ENCODE results near the gene ENDOD1.
"Not testable (repeated sequence)": the region's sequence is repeated elsewhere in the genome, so short reads cannot be mapped to it uniquely, and the experiment has no call there.

Gene ENDOD1

GRCh38 chr11:95103701-95104100 lies 14.1 kb downstream of the ENDOD1 start:
- H3K9me3 ChIP-seq (ENCODE audit: control insufficient read depth, low read length), result no peaks in the 10 kb centered on the region
- no peak overlapping the region for H3K4me3 ChIP-seq (ENCODE audit: extremely low read depth, insufficient read depth, low read length, poor library complexity, severe bottlenecking)
- peaks cover 2% of the 10 kb centered on the region for H3K36me3 ChIP-seq (ENCODE audit: control insufficient read depth, insufficient read depth, low read length)
- H3K27ac ChIP-seq (ENCODE audit: low read depth, low read length, severe bottlenecking), result no peak overlapping the region
- H3K4me1 ChIP-seq (ENCODE audit: control insufficient read depth, insufficient read depth, low read length, poor library complexity, severe bottlenecking), result peaks cover 18% of the 10 kb centered on the region
- 88 to 97% methylated on average over 3 to 5 of the region's 5 CpGs for WGBS, 2 experiments (ENCODE audit: insufficient coverage in 2 of 2)

GRCh38 chr11:95104121-95104830 lies 14.6 kb downstream of the ENDOD1 start:
- Histone ChIP-seq H3K9me3 (ENCODE audit: control insufficient read depth, low read length) (no peaks in the 10 kb centered on the region), H3K36me3 (ENCODE audit: control insufficient read depth, insufficient read depth, low read length) (no peaks in the 10 kb centered on the region), H3K4me3 (ENCODE audit: extremely low read depth, insufficient read depth, low read length, poor library complexity, severe bottlenecking) (no peak overlapping the region), H3K27ac (ENCODE audit: low read depth, low read length, severe bottlenecking) (no peak overlapping the region), H3K4me1 (ENCODE audit: control insufficient read depth, insufficient read depth, low read length, poor library complexity, severe bottlenecking) (peaks cover 21% of the 10 kb centered on the region)
- 86 to 94% methylated on average over 3 to 5 of the region's 6 CpGs for WGBS, 2 experiments (ENCODE audit: insufficient coverage in 2 of 2)

DNA sequence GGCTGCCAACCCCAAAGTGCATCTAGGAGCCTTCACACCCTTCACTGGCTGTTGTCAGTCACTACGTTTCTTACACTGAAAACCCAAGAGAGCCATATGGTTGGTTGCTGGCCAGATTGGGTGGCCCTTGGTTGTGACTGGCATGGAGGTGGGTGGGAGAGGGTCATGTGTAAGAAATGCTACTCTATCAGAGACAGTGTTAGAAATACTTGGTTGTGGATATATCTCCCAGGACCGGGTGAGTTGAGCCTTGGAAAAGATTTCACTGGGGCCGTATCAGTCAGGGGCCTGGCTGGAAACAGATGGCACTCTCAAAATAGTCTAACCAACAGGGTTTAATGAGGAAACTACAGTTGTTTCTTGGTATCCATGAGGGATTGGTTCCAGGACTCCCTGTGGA lies 15.2 kb downstream of the ENDOD1 start:
- no peaks in the 10 kb centered on the region for H3K9me3 ChIP-seq (ENCODE audit: control insufficient read depth, low read length)

GRCh38 chr11:95108159-95108611 lies 18.5 kb downstream of the ENDOD1 start:
- WGBS, 2 experiments (ENCODE audit: insufficient coverage in 2 of 2), result 63 to 67% methylated on average over 7 of the region's 9 CpGs
- H3K36me3 ChIP-seq (ENCODE audit: control insufficient read depth, insufficient read depth, low read length), result peaks cover 6% of the 10 kb centered on the region

More for the DNA sequence above, 15.2 kb downstream of the ENDOD1 start:
- H3K4me1 ChIP-seq (ENCODE audit: control insufficient read depth, insufficient read depth, low read length, poor library complexity, severe bottlenecking), result peaks cover 25% of the 10 kb centered on the region
- WGBS, 2 experiments (ENCODE audit: insufficient coverage in 2 of 2), result 93 to 94% methylated on average over 2 of the region's 3 CpGs
- H3K27ac ChIP-seq (ENCODE audit: low read depth, low read length, severe bottlenecking), result no peak overlapping the region
- no peak overlapping the region for H3K4me3 ChIP-seq (ENCODE audit: extremely low read depth, insufficient read depth, low read length, poor library complexity, severe bottlenecking)
- no peaks in the 10 kb centered on the region for H3K36me3 ChIP-seq (ENCODE audit: control insufficient read depth, insufficient read depth, low read length)

DNA sequence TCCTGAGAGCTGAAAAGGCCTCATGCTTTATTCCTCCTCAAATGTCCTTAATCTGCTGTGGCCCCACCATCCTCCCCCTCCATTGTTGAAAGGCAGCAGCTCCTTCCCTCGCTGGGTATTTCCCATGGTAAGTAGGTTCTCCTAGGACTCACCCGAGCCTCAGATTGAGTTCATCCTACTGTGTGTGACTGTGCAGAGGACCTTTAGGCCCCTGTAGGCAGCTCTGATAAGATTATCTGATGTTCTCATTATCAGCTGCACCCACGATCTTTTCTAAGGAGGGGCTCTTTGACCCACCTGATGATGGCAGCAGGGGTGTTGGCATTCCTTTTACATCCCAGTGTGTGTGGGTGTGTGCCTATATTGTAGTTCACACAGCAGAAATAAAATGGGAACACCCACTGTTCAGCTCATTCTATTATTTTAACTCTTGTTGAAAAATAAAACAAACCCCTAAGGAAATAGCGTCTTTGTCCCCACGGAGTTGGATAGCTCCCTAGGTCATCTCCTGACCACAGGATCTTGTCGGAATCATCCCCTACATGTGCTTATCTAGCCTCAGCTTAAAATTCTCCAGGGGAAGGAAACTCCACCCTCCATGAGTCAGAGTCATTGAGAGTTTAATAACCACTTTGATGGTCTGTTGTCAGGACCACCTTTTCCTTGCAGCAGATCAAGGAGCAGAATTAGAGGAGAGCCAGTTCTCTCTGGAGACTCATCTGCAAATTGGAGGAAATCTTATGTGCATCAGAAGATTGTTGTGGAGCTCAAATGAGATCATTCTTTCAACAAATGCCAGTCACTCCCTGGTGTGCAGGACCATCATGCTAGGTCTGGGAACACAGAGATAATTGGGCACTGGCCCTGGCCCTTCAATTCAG lies 19.3 kb downstream of the ENDOD1 start:
- 61% methylated on average over 3 of the region's 6 CpGs; no CpG with 5 or more reads in 1 of the 2 experiments for WGBS, 2 experiments (ENCODE audit: insufficient coverage in 2 of 2)
- Histone ChIP-seq H3K4me3 (ENCODE audit: extremely low read depth, insufficient read depth, low read length, poor library complexity, severe bottlenecking) (no peak overlapping the region), H3K4me1 (ENCODE audit: control insufficient read depth, insufficient read depth, low read length, poor library complexity, severe bottlenecking) (peaks cover 34% of the 10 kb centered on the region), H3K36me3 (ENCODE audit: control insufficient read depth, insufficient read depth, low read length) (peaks cover 6% of the 10 kb centered on the region), H3K27ac (ENCODE audit: low read depth, low read length, severe bottlenecking) (peak overlapping the region; percentile 75), H3K9me3 (ENCODE audit: control insufficient read depth, low read length) (no peaks in the 10 kb centered on the region)

More at GRCh38 chr11:95108159-95108611, 18.5 kb downstream of the ENDOD1 start:
- peaks cover 34% of the 10 kb centered on the region for H3K4me1 ChIP-seq (ENCODE audit: control insufficient read depth, insufficient read depth, low read length, poor library complexity, severe bottlenecking)
- no peaks in the 10 kb centered on the region for H3K9me3 ChIP-seq (ENCODE audit: control insufficient read depth, low read length)
- no peak overlapping the region for H3K4me3 ChIP-seq (ENCODE audit: extremely low read depth, insufficient read depth, low read length, poor library complexity, severe bottlenecking)
- H3K27ac ChIP-seq (ENCODE audit: low read depth, low read length, severe bottlenecking), result peak overlapping the region; percentile 75

GRCh38 chr11:95111471-95111870 lies 21.8 kb downstream of the ENDOD1 start:
- H3K9me3 ChIP-seq (ENCODE audit: control insufficient read depth, low read length); H3K4me3 ChIP-seq (ENCODE audit: extremely low read depth, insufficient read depth, low read length, poor library complexity, severe bottlenecking); H3K27ac ChIP-seq (ENCODE audit: low read depth, low read length, severe bottlenecking); H3K36me3 ChIP-seq (ENCODE audit: control insufficient read depth, insufficient read depth, low read length): not testable (repeated sequence)
- peaks cover 34% of the 10 kb centered on the region for H3K4me1 ChIP-seq (ENCODE audit: control insufficient read depth, insufficient read depth, low read length, poor library complexity, severe bottlenecking)
- WGBS, 2 experiments (ENCODE audit: insufficient coverage in 2 of 2), result 100% methylated on average over 1 to 3 of the region's 3 CpGs

GRCh38 chr11:95111923-95112540 lies 22.4 kb downstream of the ENDOD1 start:
- 79 to 96% methylated on average over 2 to 3 of the region's 3 CpGs for WGBS, 2 experiments (ENCODE audit: insufficient coverage in 2 of 2)
- Histone ChIP-seq H3K4me1 (ENCODE audit: control insufficient read depth, insufficient read depth, low read length, poor library complexity, severe bottlenecking) (peaks cover 32% of the 10 kb centered on the region), H3K27ac (ENCODE audit: low read depth, low read length, severe bottlenecking) (no peak overlapping the region)

GRCh38 chr11:95115597-95115996 lies 26.0 kb downstream of the ENDOD1 start:
- H3K4me1 ChIP-seq (ENCODE audit: control insufficient read depth, insufficient read depth, low read length, poor library complexity, severe bottlenecking), result peaks cover 9% of the 10 kb centered on the region
- H3K36me3 ChIP-seq (ENCODE audit: control insufficient read depth, insufficient read depth, low read length), result peaks cover 5% of the 10 kb centered on the region
- H3K27ac ChIP-seq (ENCODE audit: low read depth, low read length, severe bottlenecking), result no peak overlapping the region
- 89 to 100% methylated on average over 1 of the region's 1 CpG for WGBS, 2 experiments (ENCODE audit: insufficient coverage in 2 of 2)
- no peak overlapping the region for H3K4me3 ChIP-seq (ENCODE audit: extremely low read depth, insufficient read depth, low read length, poor library complexity, severe bottlenecking)
- peaks cover 5% of the 10 kb centered on the region for H3K9me3 ChIP-seq (ENCODE audit: control insufficient read depth, low read length)

More at GRCh38 chr11:95111923-95112540, 22.4 kb downstream of the ENDOD1 start:
- Histone ChIP-seq H3K9me3 (ENCODE audit: control insufficient read depth, low read length) (no peaks in the 10 kb centered on the region), H3K4me3 (ENCODE audit: extremely low read depth, insufficient read depth, low read length, poor library complexity, severe bottlenecking) (no peak overlapping the region), H3K36me3 (ENCODE audit: control insufficient read depth, insufficient read depth, low read length) (peaks cover 6% of the 10 kb centered on the region)

DNA sequence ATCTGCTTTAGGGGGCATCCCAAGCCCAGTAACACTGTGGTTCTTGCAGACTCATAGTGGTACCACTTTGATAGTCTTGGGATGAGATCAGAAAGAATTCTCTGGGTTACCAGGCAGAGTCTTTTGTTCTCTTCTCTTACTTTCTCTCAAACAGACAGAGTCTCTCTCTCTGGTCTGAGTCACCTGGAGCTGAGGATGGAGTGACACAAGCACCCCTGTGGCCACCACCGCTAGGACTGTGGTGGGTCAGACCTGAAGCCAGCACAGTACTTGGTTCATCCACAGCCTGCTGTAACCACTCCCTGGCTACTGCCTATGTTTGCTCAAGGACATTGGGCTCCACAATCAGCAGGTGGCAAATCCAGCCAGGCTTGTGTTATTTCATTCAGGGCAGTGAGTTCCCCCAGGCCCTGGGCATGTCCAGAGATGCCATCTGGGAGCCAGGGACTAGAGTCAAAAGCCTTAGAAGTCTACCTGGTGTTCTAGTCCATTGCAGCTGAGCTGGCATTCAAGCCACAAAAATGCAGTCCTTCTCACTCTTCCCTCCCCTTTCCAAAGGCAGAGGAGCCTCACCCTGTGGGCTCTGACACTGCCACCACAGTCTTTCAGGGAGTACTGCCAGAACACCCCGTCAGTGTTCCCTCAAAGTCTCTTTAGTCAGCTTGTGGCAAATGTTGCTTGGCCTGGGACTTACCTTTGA lies 29.9 kb downstream of the ENDOD1 start:
- Histone ChIP-seq H3K4me3 (ENCODE audit: extremely low read depth, insufficient read depth, low read length, poor library complexity, severe bottlenecking) (no peak overlapping the region), H3K27ac (ENCODE audit: low read depth, low read length, severe bottlenecking) (no peak overlapping the region), H3K9me3 (ENCODE audit: control insufficient read depth, low read length) (peaks cover 5% of the 10 kb centered on the region), H3K4me1 (ENCODE audit: control insufficient read depth, insufficient read depth, low read length, poor library complexity, severe bottlenecking) (peaks cover 5% of the 10 kb centered on the region), H3K36me3 (ENCODE audit: control insufficient read depth, insufficient read depth, low read length) (no peaks in the 10 kb centered on the region)
- 92 to 100% methylated on average over 1 to 2 of the region's 2 CpGs for WGBS, 2 experiments (ENCODE audit: insufficient coverage in 2 of 2)

DNA sequence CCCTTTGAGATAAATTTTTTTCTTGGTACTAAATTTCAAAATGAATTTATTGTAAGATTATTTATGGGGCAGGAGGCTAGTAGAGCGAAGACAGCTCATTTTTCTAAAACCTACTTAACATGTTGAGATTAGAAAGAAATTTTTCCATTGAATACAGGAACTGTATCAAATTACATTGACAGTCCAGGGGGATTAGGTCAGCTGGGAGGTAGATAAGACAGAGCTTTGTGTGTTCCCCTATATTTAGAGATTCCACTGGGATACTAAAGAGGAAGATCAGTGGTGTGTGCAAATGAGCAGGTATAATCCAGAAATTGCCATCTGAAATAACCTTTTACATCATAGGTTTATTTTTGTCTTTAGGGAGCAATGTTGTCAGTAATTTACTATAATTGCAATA lies 32.1 kb downstream of the ENDOD1 start:
- no CpG with 5 or more reads among the region's 1 CpG for WGBS, 2 experiments (ENCODE audit: insufficient coverage in 2 of 2)
- H3K4me3 ChIP-seq (ENCODE audit: extremely low read depth, insufficient read depth, low read length, poor library complexity, severe bottlenecking), result no peak overlapping the region

More for the DNA sequence above, 32.1 kb downstream of the ENDOD1 start:
- Histone ChIP-seq H3K9me3 (ENCODE audit: control insufficient read depth, low read length) (peaks cover 5% of the 10 kb centered on the region), H3K4me1 (ENCODE audit: control insufficient read depth, insufficient read depth, low read length, poor library complexity, severe bottlenecking) (peaks cover 5% of the 10 kb centered on the region), H3K36me3 (ENCODE audit: control insufficient read depth, insufficient read depth, low read length) (no peaks in the 10 kb centered on the region), H3K27ac (ENCODE audit: low read depth, low read length, severe bottlenecking) (no peak overlapping the region)

Data from mesodermal cell (in vitro differentiated cells).